GM12878 (cell line): ENCODE data around the gene ZNF451. TPM values are rescaled to one million over a fixed set of nuclear protein-coding genes. Genes with fewer than 3 reads are reported as not detected.

Experiments used
- ATAC-seq: fragments of 200-7000 bp; cut with Tn5 transposase; 3 replicates; pipeline ENCODE4 v1.9.1; 2020; ENCODE audit warnings: mild to moderate bottlenecking, moderate library complexity
- BruUV-seq: library from RNA; stranded (reverse); fragments of 400-500 nt; replicated peaks from 2 replicates; lab custom pipeline; 2021; lab: Mats Ljungman, UMichigan
- CTCF ChIA-PET: fragments of 300-600 bp; sonication (Branson Sonifier 250); formaldehyde crosslinking; extraction: SDS; loops from one replicate; lab custom pipeline; 2021; ENCODE audit warnings: inconsistent platforms; lab: Yijun Ruan, JAX
- POLR2A ChIA-PET: fragments of 350-600 bp; formaldehyde crosslinking; extraction: SDS; loops from one replicate; lab custom pipeline; 2021; ENCODE audit warnings: inconsistent platforms; lab: Charles Lee
- RAD21 ChIA-PET: fragments of 300-600 bp; sonication (Branson Sonifier 250); formaldehyde crosslinking; loops from one replicate; lab custom pipeline; 2023; ENCODE audit warnings: antibody characterized with exemption; ENCODE audit not compliant: unreplicated experiment; lab: Charles Lee
- SMC1A ChIA-PET: fragments of 300-600 bp; sonication (Branson Sonifier 250); formaldehyde crosslinking; loops from one replicate; lab custom pipeline; 2023; ENCODE audit not compliant: unreplicated experiment, uncharacterized antibody; lab: Charles Lee
- DNase-seq: peaks from one replicate; pipeline ENCODE4 v3.0.0-alpha.2; 2011; ENCODE audit warnings: low read depth, low spot score
- FAIRE-seq: peaks from 3 replicates; lab custom pipeline; 2011; peaks lifted over from hg19 to GRCh38; lab: Jason Lieb, UNC
- H2AFZ ChIP-seq: 2 replicates; pipeline ENCODE4 v1.6.0; 2011; ENCODE audit warnings: low read depth, low read length, control low read depth; ENCODE audit not compliant: control insufficient read depth
- H3K27ac ChIP-seq: 2 replicates; pipeline ENCODE4 v1.5.1; 2011; ENCODE audit warnings: control low read depth; ENCODE audit not compliant: control insufficient read depth, insufficient read depth
- H3K27me3 ChIP-seq, 2 experiments: replicated peaks in 1 of 2; 2 replicates each; pipeline versions ENCODE4 v1.6.0 to v1.6.1; 2011; ENCODE audit warnings: low read length in 1 of 2; ENCODE audit not compliant: control insufficient read depth in 2 of 2, insufficient read depth in 2 of 2
- H3K36me3 ChIP-seq, 2 experiments: 2 replicates each; pipeline ENCODE4 v1.5.1; 2011; ENCODE audit warnings: low read length in 1 of 2; ENCODE audit not compliant: control insufficient read depth in 2 of 2, insufficient read depth in 2 of 2
- H3K4me1 ChIP-seq: 2 replicates; pipeline ENCODE4 v1.6.1; 2011; ENCODE audit warnings: mild to moderate bottlenecking, low read length, moderate library complexity, mixed read lengths; ENCODE audit not compliant: control insufficient read depth, insufficient read depth
- H3K4me2 ChIP-seq: 2 replicates; pipeline ENCODE4 v1.6.0; 2011; ENCODE audit warnings: control low read depth; ENCODE audit not compliant: control insufficient read depth, insufficient read depth
- H3K4me3 ChIP-seq: fragments of 200-600 bp; sonication (generic); 2 replicates; pipeline ENCODE4 v1.5.1; 2016
- H3K79me2 ChIP-seq: 2 replicates; pipeline ENCODE4 v1.6.0; 2011; ENCODE audit warnings: low read length; ENCODE audit not compliant: control insufficient read depth, insufficient read depth
- H3K9ac ChIP-seq: 2 replicates; pipeline ENCODE4 v1.8.0; 2011; ENCODE audit warnings: low read length, control low read depth, mixed read lengths; ENCODE audit not compliant: control insufficient read depth, insufficient read depth
- H3K9me3 ChIP-seq: replicated peaks from 3 replicates; pipeline ENCODE4 v1.5.1; 2011; ENCODE audit warnings: mild to moderate bottlenecking, low read length; ENCODE audit not compliant: control insufficient read depth, insufficient read depth
- H4K20me1 ChIP-seq: 2 replicates; pipeline ENCODE4 v1.6.0; 2011; ENCODE audit not compliant: control insufficient read depth, insufficient read depth
- ATF7 ChIP-seq: fragments of 450-650 bp; IDR thresholded peaks from 2 replicates; pipeline ENCODE4 v1.6.1; 2016; ENCODE audit warnings: low read depth, mild to moderate bottlenecking
- BMI1 ChIP-seq: fragments of 450-650 bp; IDR thresholded peaks from 2 replicates; pipeline ENCODE4 v1.6.1; 2016; ENCODE audit warnings: mild to moderate bottlenecking, moderate library complexity, borderline replicate concordance
- BRCA1 ChIP-seq: IDR thresholded peaks from 2 replicates; pipeline ENCODE4 v1.6.1; 2011; ENCODE audit warnings: low read depth, low read length, improper control_type of control experiment
- CREB1 ChIP-seq: IDR thresholded peaks from 2 replicates; pipeline ENCODE4 v1.6.1; 2012; ENCODE audit warnings: low read depth, mild to moderate bottlenecking, inconsistent platforms
- FOXK2 ChIP-seq: fragments of 450-650 bp; IDR thresholded peaks from 2 replicates; pipeline ENCODE4 v1.6.1; 2017; ENCODE audit warnings: mild to moderate bottlenecking, moderate library complexity
- IRF4 ChIP-seq: IDR thresholded peaks from 2 replicates; pipeline ENCODE4 v1.6.1; 2011; ENCODE audit warnings: low read depth, low read length
- MEF2B ChIP-seq: fragments of 450-650 bp; IDR thresholded peaks from 2 replicates; pipeline ENCODE4 v1.6.1; 2018; ENCODE audit warnings: mild to moderate bottlenecking, moderate library complexity; ENCODE audit not compliant: partially characterized antibody, poor library complexity, severe bottlenecking
- PAX5 ChIP-seq: IDR thresholded peaks from 2 replicates; pipeline ENCODE4 v1.6.1; 2011; ENCODE audit warnings: low read depth, low read length, borderline replicate concordance
- USF2 ChIP-seq: IDR thresholded peaks from 2 replicates; pipeline ENCODE4 v1.6.1; 2011; ENCODE audit warnings: low read depth, low read length, improper control_type of control experiment, borderline replicate concordance
- ZZZ3 ChIP-seq: IDR thresholded peaks from 2 replicates; pipeline ENCODE4 v1.6.1; 2011; ENCODE audit warnings: low read depth; ENCODE audit not compliant: control insufficient read depth, insufficient read length
- WGBS: methylation state at CpG from one replicate; pipeline ENCODE4 v1.1.6; 2016; ENCODE audit warnings: low lambda C conversion rate; ENCODE audit not compliant: insufficient replicate concordance, insufficient coverage; ENCODE audit errors: missing lambda C conversion rate; 5-methylcytosine and 5-hydroxymethylcytosine counted together
- in situ Hi-C: fragments of 300-500 bp; cut with MboI; formaldehyde crosslinking; loops from 9 replicates; pipeline ENCODE4 v1.14.3; 2018; ENCODE audit warnings: mixed read lengths
- intact Hi-C: fragments of 100-400 bp; cut with micrococcal nuclease; formaldehyde crosslinking; loops from one replicate; pipeline ENCODE4 v1.14.2; 2022; ENCODE audit not compliant: unreplicated experiment
- polyA plus RNA-seq, 11 experiments: library from polyadenylated mRNA; depleted of rRNA in 4 of 11; unstranded in 6 of 11; stranded (reverse) in 5 of 11; fragments of >200 nt; fragmentation: Nextera tagmentation in 4 of 11; fragmentation: Illumina TruSeq in 1 of 11; extraction: Ambion mirVana in 4 of 11; extraction: Trizol in 1 of 11; gene quantifications; 1 replicate in 1 of 11; 2 replicates in 10 of 11; pipeline versions ENCODE4 v1.2.1 to v1.2.3, GENCODE V29; 2011 to 2016; ENCODE audit warnings: inconsistent platforms in 2 of 11, missing spikeins in 2 of 11, low read depth in 1 of 11
- total RNA-seq, 4 experiments: library from RNA; depleted of rRNA in 3 of 4; stranded (reverse); fragments of >200 nt in 3 of 4; fragmentation: Illumina TruSeq in 1 of 4; extraction: Trizol in 1 of 4; gene quantifications; 2 replicates each; pipeline versions ENCODE4 v1.2.1 to v1.2.3, GENCODE V29; 2013 to 2021
- TF ChIP-seq, protein P1 (sequence below): fragments of 450-650 bp; IDR thresholded peaks from 2 replicates; pipeline ENCODE4 v1.6.1; 2014; ENCODE audit warnings: mild to moderate bottlenecking
- TF ChIP-seq, protein P2 (sequence below): fragments of 150-350 bp; IDR thresholded peaks from 2 replicates; pipeline ENCODE4 v1.6.1; 2014; ENCODE audit warnings: mild to moderate bottlenecking, low read depth, low read length
- TF ChIP-seq, protein P3 (sequence below): fragments of 450-650 bp; IDR thresholded peaks from 2 replicates; pipeline ENCODE4 v1.6.1; 2017; ENCODE audit warnings: low read depth, mild to moderate bottlenecking, moderate library complexity

ZNF451 gene
- total and polyA plus RNA-seq, 10 of the 15 experiments (the other 5 are each of a cell fraction or from before 2014, with no cell fraction given) = 6.5 to 44.4 (median 23.8) TPM

GRCh38 chr6:57172136-57173055 lies 82.4 kb downstream of the ZNF451 start, which contains the start of gene BAG2:
BAG2 (plus strand) TSS chr6:57172326; CDS start chr6:57172698, 372 bp downstream.
- FAIRE-seq = peak; percentile 78
- in situ Hi-C loops = loop anchor here (10.0 kb wide), 1 partner anchor 142 kb away; the partner anchor contains the start of gene PRIM2
- TF ChIP-seq PAX5 (0 out of 2 replicates have a peak, but pooled peaks have one; percentile 10), USF2 (no peak), ATF7 (peak; percentile 79), FOXK2 (peak; percentile 94), MEF2B (peak; percentile 46), ZZZ3 (no peak), BRCA1 (0 out of 2 replicates have a peak, but pooled peaks have one; percentile 6), CREB1 (peak; percentile 83), IRF4 (0 out of 2 replicates have a peak, but pooled peaks have one; percentile 13), BMI1 (no peak)
- TF ChIP-seq, protein P1, sequence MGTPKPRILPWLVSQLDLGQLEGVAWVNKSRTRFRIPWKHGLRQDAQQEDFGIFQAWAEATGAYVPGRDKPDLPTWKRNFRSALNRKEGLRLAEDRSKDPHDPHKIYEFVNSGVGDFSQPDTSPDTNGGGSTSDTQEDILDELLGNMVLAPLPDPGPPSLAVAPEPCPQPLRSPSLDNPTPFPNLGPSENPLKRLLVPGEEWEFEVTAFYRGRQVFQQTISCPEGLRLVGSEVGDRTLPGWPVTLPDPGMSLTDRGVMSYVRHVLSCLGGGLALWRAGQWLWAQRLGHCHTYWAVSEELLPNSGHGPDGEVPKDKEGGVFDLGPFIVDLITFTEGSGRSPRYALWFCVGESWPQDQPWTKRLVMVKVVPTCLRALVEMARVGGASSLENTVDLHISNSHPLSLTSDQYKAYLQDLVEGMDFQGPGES = no peak
- TF ChIP-seq, protein P2, sequence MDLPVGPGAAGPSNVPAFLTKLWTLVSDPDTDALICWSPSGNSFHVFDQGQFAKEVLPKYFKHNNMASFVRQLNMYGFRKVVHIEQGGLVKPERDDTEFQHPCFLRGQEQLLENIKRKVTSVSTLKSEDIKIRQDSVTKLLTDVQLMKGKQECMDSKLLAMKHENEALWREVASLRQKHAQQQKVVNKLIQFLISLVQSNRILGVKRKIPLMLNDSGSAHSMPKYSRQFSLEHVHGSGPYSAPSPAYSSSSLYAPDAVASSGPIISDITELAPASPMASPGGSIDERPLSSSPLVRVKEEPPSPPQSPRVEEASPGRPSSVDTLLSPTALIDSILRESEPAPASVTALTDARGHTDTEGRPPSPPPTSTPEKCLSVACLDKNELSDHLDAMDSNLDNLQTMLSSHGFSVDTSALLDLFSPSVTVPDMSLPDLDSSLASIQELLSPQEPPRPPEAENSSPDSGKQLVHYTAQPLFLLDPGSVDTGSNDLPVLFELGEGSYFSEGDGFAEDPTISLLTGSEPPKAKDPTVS = no peak
- TF ChIP-seq, protein P3, sequence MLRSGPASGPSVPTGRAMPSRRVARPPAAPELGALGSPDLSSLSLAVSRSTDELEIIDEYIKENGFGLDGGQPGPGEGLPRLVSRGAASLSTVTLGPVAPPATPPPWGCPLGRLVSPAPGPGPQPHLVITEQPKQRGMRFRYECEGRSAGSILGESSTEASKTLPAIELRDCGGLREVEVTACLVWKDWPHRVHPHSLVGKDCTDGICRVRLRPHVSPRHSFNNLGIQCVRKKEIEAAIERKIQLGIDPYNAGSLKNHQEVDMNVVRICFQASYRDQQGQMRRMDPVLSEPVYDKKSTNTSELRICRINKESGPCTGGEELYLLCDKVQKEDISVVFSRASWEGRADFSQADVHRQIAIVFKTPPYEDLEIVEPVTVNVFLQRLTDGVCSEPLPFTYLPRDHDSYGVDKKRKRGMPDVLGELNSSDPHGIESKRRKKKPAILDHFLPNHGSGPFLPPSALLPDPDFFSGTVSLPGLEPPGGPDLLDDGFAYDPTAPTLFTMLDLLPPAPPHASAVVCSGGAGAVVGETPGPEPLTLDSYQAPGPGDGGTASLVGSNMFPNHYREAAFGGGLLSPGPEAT = 0 out of 2 replicates have a peak, but pooled peaks have one; percentile 28

More at GRCh38 chr6:57172136-57173055, 82.4 kb downstream of the ZNF451 start, which contains the start of gene BAG2:
- Histone ChIP-seq H3K79me2 (peaks cover 50% of the 10 kb centered on the region), H3K27ac (peak within 1 kb of the TSS; percentile 86), H3K4me3 (peak within 1 kb of the TSS; percentile 84), H4K20me1 (no peaks in the 10 kb centered on the region), H3K9ac (peak within 1 kb of the TSS; percentile 73), H3K36me3 (peaks cover 0 to 5% of the 10 kb centered on the region in 2 experiments; a peak in 3 of 4 replicates), H3K4me1 (no peaks in the 10 kb centered on the region), H3K27me3 (no peaks in the 10 kb centered on the region), H2AFZ (peak within 1 kb of the TSS; percentile 79), H3K4me2 (peak within 1 kb of the TSS; percentile 93), H3K9me3 (no peaks in the 10 kb centered on the region)
- under 1% methylated on average over 88 of the region's 97 CpGs for WGBS
- ChIA-PET CTCF (interaction anchor here (0.8 to 2.8 kb wide), 9 partner anchors 10 to 287 kb away, joined by 3 to 11 read pairs (median 3); partner anchors contain the start of gene RAB23), POLR2A (interaction anchor here (0.6 to 1.3 kb wide), 6 partner anchors 19 to 145 kb away, joined by 3 to 5 read pairs (median 3); partner anchors contain the start of genes PRIM2 and RAB23), SMC1A (interaction anchor here (0.6 to 3.6 kb wide), 8 partner anchors 11 to 268 kb away, joined by 3 to 16 read pairs (median 5); no protein-coding TSS in a partner anchor), RAD21 (interaction anchor here (0.9 to 1.7 kb wide), 7 partner anchors 15 to 268 kb away, joined by 3 to 6 read pairs (median 3); partner anchors contain the start of genes PRIM2 and RAB23)
- intact Hi-C loops = loop anchor here (2.0 to 5.0 kb wide), 6 partner anchors 50 to 270 kb away; partner anchors contain the start of genes BEND6, PRIM2, RAB23 and ZNF451
- peak; percentile 91 for ATAC-seq
- no TSS peak for BruUV-seq
- peak; percentile 68 for DNase-seq
